NCI-H2029 (cell line): Measurements from ENCODE around the gene CNOT6.

ENCODE experiments used
- DNase-seq: peaks from one replicate; lab custom pipeline; 2025; lab: John Stamatoyannopoulos, UW

The CNOT6 gene

GRCh38 chr5:180568914-180569313 lies 74.7 kb downstream of the CNOT6 start:
- no peak for DNase-seq

GRCh38 chr5:180575571-180575970 lies 81.4 kb downstream of the CNOT6 start:
- no peak for DNase-seq

GRCh38 chr5:180580681-180581080 lies 86.5 kb downstream of the CNOT6 start:
- no peak for DNase-seq

- no peak for DNase-seq
These were observed 89.6 kb downstream of the CNOT6 start for GRCh38 chr5:180583738-180584137.

- no peak for DNase-seq
These were observed 92.0 kb downstream of the CNOT6 start for GRCh38 chr5:180586204-180586603.

GRCh38 chr5:180586870-180587269 lies 92.7 kb downstream of the CNOT6 start:
- DNase-seq = no peak

- no peak for DNase-seq
These were observed 95.8 kb downstream of the CNOT6 start for GRCh38 chr5:180589771-180590542.

GRCh38 chr5:180590543-180591310 lies 96.5 kb downstream of the CNOT6 start:
- no peak for DNase-seq

- DNase-seq = no peak
These were observed 97.2 kb downstream of the CNOT6 start, which contains the start of gene SCGB3A1 for GRCh38 chr5:180591311-180591887. Gene SCGB3A1, minus strand, starts transcription at chr5:180591499. Its CDS starts 37 bp downstream, at chr5:180591462.

GRCh38 chr5:180592176-180592575 lies 98.0 kb downstream of the CNOT6 start:
- DNase-seq = no peak

GRCh38 chr5:180593446-180594206 lies 99.4 kb downstream of the CNOT6 start:
- DNase-seq = no peak

GRCh38 chr5:180594311-180595045 lies 100.3 kb downstream of the CNOT6 start:
- DNase-seq = no peak

GRCh38 chr5:180595046-180595379 lies 100.8 kb downstream of the CNOT6 start:
- no peak for DNase-seq

- DNase-seq = no peak
These were observed 101.4 kb downstream of the CNOT6 start for GRCh38 chr5:180595381-180596114.

GRCh38 chr5:180596115-180596667 lies 102.0 kb downstream of the CNOT6 start:
- no peak for DNase-seq

GRCh38 chr5:180596668-180597231 lies 102.6 kb downstream of the CNOT6 start:
- DNase-seq = no peak

- no peak for DNase-seq
These were observed 104.1 kb downstream of the CNOT6 start for GRCh38 chr5:180598316-180598701.

GRCh38 chr5:180598797-180599589 lies 104.8 kb downstream of the CNOT6 start:
- DNase-seq = no peak

GRCh38 chr5:180599590-180599914 lies 105.4 kb downstream of the CNOT6 start:
- DNase-seq = no peak
